ENCODE data around the gene CREB5.

DNA sequence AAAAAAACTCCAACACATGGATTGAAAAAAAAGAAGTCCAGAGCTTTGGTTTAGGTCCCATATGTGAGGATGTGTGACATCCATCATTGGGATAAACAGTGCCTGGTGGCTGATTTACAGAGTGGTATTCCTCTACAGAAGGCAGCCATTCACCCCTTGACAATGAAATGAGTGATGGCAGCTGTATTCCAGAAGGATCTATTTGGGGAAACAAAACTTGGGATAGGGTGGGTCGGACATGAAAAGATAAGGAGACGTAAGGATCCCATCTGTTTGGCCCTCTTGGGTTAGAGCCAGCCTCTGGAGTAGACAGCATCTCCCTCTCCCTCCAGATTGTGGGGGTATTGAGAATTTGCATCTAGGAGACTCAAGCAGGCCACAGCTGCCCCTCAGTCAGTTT is 15.2 kb upstream of the CREB5 start:
- TF ChIP-seq POLR2A (IDR thresholded peaks at IDR 0.05; ENCODE audit: insufficient read depth in 1 of 2, low read depth in 2 of 2, low read length in 2 of 2) (no peak), HCFC1 (IDR thresholded peaks at IDR 0.05; ENCODE audit: low read depth, low read length) (no peak), ZNF543 (CRISPR knock-in tag; IDR thresholded peaks at IDR 0.05) (no peak), ARNT (IDR thresholded peaks at IDR 0.05) (no peak), RBM22 (optimal IDR thresholded peaks at IDR 0.05; ENCODE audit: low read length) (no peak), PAX8 (CRISPR knock-in tag; IDR thresholded peaks at IDR 0.05; ENCODE audit: borderline replicate concordance) (no peak), SRY (CRISPR knock-in tag; IDR thresholded peaks at IDR 0.05) (no peak), HOXA7 (CRISPR knock-in tag; IDR thresholded peaks at IDR 0.05) (no peak)
- TF ChIP-seq, protein P1, sequence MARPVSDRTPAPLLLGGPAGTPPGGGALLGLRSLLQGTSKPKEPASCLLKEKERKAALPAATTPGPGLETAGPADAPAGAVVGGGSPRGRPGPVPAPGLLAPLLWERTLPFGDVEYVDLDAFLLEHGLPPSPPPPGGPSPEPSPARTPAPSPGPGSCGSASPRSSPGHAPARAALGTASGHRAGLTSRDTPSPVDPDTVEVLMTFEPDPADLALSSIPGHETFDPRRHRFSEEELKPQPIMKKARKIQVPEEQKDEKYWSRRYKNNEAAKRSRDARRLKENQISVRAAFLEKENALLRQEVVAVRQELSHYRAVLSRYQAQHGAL (CRISPR knock-in tag; IDR thresholded peaks at IDR 0.05; ENCODE audit: not compliant biosample characterization): no peak
- TF ChIP-seq, protein P2, sequence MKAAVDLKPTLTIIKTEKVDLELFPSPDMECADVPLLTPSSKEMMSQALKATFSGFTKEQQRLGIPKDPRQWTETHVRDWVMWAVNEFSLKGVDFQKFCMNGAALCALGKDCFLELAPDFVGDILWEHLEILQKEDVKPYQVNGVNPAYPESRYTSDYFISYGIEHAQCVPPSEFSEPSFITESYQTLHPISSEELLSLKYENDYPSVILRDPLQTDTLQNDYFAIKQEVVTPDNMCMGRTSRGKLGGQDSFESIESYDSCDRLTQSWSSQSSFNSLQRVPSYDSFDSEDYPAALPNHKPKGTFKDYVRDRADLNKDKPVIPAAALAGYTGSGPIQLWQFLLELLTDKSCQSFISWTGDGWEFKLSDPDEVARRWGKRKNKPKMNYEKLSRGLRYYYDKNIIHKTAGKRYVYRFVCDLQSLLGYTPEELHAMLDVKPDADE (CRISPR knock-in tag; IDR thresholded peaks at IDR 0.05): no peak
- TF ChIP-seq, protein P3, sequence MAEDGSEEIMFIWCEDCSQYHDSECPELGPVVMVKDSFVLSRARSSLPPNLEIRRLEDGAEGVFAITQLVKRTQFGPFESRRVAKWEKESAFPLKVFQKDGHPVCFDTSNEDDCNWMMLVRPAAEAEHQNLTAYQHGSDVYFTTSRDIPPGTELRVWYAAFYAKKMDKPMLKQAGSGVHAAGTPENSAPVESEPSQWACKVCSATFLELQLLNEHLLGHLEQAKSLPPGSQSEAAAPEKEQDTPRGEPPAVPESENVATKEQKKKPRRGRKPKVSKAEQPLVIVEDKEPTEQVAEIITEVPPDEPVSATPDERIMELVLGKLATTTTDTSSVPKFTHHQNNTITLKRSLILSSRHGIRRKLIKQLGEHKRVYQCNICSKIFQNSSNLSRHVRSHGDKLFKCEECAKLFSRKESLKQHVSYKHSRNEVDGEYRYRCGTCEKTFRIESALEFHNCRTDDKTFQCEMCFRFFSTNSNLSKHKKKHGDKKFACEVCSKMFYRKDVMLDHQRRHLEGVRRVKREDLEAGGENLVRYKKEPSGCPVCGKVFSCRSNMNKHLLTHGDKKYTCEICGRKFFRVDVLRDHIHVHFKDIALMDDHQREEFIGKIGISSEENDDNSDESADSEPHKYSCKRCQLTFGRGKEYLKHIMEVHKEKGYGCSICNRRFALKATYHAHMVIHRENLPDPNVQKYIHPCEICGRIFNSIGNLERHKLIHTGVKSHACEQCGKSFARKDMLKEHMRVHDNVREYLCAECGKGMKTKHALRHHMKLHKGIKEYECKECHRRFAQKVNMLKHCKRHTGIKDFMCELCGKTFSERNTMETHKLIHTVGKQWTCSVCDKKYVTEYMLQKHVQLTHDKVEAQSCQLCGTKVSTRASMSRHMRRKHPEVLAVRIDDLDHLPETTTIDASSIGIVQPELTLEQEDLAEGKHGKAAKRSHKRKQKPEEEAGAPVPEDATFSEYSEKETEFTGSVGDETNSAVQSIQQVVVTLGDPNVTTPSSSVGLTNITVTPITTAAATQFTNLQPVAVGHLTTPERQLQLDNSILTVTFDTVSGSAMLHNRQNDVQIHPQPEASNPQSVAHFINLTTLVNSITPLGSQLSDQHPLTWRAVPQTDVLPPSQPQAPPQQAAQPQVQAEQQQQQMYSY (CRISPR knock-in tag; IDR thresholded peaks at IDR 0.05): no peak
